Dendritic cell treated with granulocyte-macrophage colony-stimulating factor and Interleukin-4, amounts not matched to agents 40 ng/mL and 50 ng/mL, for 4 days (primary cell): ENCODE results near the gene TMEM161B.
"Not testable (repeated sequence)": the region's sequence is repeated elsewhere in the genome, so short reads cannot be mapped to it uniquely, and the experiment has no call there.

ENCODE experiments used
- H3K27ac Mint-ChIP-seq: one replicate; pipeline ENCODE4 v1.8.0; 2022; ENCODE audit warnings: mild to moderate bottlenecking, mixed read lengths
- H3K27me3 Mint-ChIP-seq: one replicate; pipeline ENCODE4 v1.8.0; 2022; ENCODE audit warnings: mild to moderate bottlenecking, mixed read lengths
- H3K36me3 Mint-ChIP-seq: one replicate; pipeline ENCODE4 v1.8.0; 2022; ENCODE audit warnings: low read depth, mixed read lengths
- H3K4me1 Mint-ChIP-seq: one replicate; pipeline ENCODE4 v1.8.0; 2022; ENCODE audit warnings: low read depth, mixed read lengths
- H3K4me3 Mint-ChIP-seq: one replicate; pipeline ENCODE4 v1.8.0; 2022; ENCODE audit warnings: mild to moderate bottlenecking, moderate library complexity, mixed read lengths
- H3K9me3 Mint-ChIP-seq: one replicate; pipeline ENCODE4 v1.8.0; 2022; ENCODE audit warnings: mixed read lengths
- intact Hi-C: fragments of 100-400 bp; cut with micrococcal nuclease; formaldehyde crosslinking; loops from one replicate; pipeline ENCODE4 v1.15.0; 2022

TMEM161B gene

GRCh38 chr5:88238732-88239131 lies 29.9 kb downstream of the TMEM161B start:
- Mint-ChIP-seq H3K4me3 (no peak overlapping the region), H3K9me3 (no peaks in the 10 kb centered on the region), H3K4me1 (peaks cover 8% of the 10 kb centered on the region), H3K27ac (no peak overlapping the region), H3K27me3 (no peaks in the 10 kb centered on the region), H3K36me3 (peaks cover 26% of the 10 kb centered on the region)
- intact Hi-C loops: no loop called here

- peaks cover 5% of the 10 kb centered on the region for H3K4me1 Mint-ChIP-seq
- no peaks in the 10 kb centered on the region for H3K27me3 Mint-ChIP-seq
- peaks cover 39% of the 10 kb centered on the region for H3K36me3 Mint-ChIP-seq
- intact Hi-C loops: no loop called here
- no peak overlapping the region for H3K4me3 Mint-ChIP-seq
- no peaks in the 10 kb centered on the region for H3K9me3 Mint-ChIP-seq
- H3K27ac Mint-ChIP-seq: no peak overlapping the region
Observed at GRCh38 chr5:88236866-88237642, 31.6 kb downstream of the TMEM161B start.

DNA sequence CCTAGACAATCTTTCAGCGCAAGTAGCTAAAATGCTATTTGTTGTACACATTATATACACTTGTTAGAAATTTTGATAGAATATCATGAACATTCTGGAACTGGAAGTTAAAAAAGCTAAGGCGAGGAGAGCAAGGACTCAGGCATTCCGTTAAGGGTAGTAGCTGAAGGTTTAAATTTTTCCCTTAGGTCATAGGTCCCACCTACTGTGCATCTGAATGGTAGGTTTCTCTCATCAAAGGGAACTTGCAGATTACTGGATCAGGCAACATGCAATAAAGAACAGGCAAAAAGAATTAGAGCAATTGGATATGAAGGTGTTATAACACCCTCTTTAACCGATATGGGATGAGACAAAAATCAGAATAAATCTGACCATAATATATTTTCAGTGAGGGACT lies 32.8 kb downstream of the TMEM161B start:
- no peaks in the 10 kb centered on the region for H3K9me3 Mint-ChIP-seq
- H3K4me1 Mint-ChIP-seq: no peaks in the 10 kb centered on the region
- peaks cover 42% of the 10 kb centered on the region for H3K36me3 Mint-ChIP-seq

GRCh38 chr5:88235346-88235745 lies 33.3 kb downstream of the TMEM161B start:
- H3K4me1 Mint-ChIP-seq: no peaks in the 10 kb centered on the region
- H3K27me3 Mint-ChIP-seq: no peaks in the 10 kb centered on the region
- intact Hi-C loops: no loop called here
- no peak overlapping the region for H3K4me3 Mint-ChIP-seq
- no peaks in the 10 kb centered on the region for H3K9me3 Mint-ChIP-seq
- peaks cover 42% of the 10 kb centered on the region for H3K36me3 Mint-ChIP-seq
- no peak overlapping the region for H3K27ac Mint-ChIP-seq

More for the DNA sequence above, 32.8 kb downstream of the TMEM161B start:
- no peak overlapping the region for H3K4me3 Mint-ChIP-seq
- H3K27me3 Mint-ChIP-seq: no peaks in the 10 kb centered on the region
- no peak overlapping the region for H3K27ac Mint-ChIP-seq
- intact Hi-C loops: no loop called here

DNA sequence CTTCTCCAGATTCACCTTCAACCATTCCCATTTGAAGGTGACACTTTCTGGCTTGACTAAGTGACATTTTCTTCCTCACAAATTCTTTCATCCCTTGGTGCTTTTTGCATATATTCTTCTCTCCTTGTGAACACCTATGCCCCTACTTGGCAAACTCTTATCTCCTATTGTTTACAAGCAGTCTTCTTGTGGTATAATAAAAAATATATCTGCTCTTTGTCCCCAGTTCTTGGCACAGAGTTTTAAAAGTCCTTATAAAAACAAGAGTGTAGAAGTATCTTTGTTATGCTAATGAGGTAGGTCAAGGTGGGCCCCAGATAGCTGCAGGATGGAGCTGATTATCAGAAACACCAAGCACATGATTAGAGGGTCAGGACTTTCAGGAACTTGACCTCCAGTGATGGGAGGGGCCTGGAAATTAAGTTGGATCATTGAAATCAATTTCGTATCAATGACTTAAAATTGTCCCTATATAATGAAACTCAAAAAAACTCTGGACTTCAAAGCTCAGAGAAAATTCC lies 38.0 kb downstream of the TMEM161B start:
- no peak overlapping the region for H3K27ac Mint-ChIP-seq
- no peaks in the 10 kb centered on the region for H3K4me1 Mint-ChIP-seq
- no peaks in the 10 kb centered on the region for H3K27me3 Mint-ChIP-seq
- H3K36me3 Mint-ChIP-seq: peaks cover 38% of the 10 kb centered on the region
- intact Hi-C loops: no loop called here
- H3K9me3 Mint-ChIP-seq: no peaks in the 10 kb centered on the region
- H3K4me3 Mint-ChIP-seq: no peak overlapping the region

DNA sequence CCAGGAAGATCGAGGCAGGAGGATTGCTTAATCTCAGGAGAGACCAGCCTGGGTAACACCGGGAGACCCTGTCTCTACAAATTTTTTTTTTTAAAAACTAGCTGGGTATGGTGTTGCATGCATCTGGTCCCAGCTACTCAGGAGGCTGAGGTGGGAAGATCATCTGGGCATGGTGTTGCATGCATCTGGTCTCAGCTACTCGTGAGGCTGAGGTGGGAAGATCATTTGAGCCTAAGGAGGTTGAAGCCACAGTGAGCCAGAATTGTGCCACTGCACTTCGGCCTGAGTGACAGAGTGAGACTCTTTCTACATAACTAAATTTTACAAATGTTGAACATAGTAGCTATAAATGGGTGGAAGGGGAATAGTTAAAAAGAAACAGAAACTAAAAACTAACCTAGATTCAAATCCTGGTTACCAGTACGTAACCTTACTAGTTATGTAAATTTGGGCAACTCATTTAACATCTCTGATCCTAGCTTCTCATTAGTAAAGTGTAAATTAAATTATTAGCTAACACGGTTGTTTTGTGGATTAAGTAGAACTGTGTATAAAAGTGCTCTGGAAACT lies 41.7 kb downstream of the TMEM161B start:
- H3K36me3 Mint-ChIP-seq: peaks cover 21% of the 10 kb centered on the region
- H3K4me3 Mint-ChIP-seq: no peak overlapping the region
- intact Hi-C loops: no loop called here
- no peaks in the 10 kb centered on the region for H3K27me3 Mint-ChIP-seq
- no peaks in the 10 kb centered on the region for H3K4me1 Mint-ChIP-seq
- no peaks in the 10 kb centered on the region for H3K9me3 Mint-ChIP-seq
- H3K27ac Mint-ChIP-seq: no peak overlapping the region

- Mint-ChIP-seq H3K27ac (no peak overlapping the region), H3K36me3 (peaks cover 80% of the 10 kb centered on the region), H3K4me3 (no peak overlapping the region)
Observed at GRCh38 chr5:88214655-88215054, 54.0 kb downstream of the TMEM161B start.

DNA sequence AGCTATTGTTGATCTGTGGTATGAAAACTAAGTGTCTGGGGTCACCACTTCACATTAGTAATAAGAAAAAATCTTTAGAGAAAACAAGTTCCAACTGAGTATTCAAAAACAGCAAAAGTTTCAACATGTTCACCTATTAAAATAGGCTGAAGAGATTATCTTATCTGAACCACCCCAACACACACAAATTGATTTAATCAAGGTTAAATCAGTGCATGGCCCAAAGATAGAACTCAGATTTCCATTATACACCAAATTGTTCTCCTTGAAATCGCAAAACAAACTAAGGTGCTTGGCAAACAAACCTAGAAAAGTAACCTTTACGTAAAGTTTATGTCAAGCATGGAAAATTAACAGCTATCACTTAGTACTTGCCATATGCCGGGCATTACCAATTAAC lies 61.1 kb downstream of the TMEM161B start:
- peaks cover 63% of the 10 kb centered on the region for H3K36me3 Mint-ChIP-seq
- H3K4me3 Mint-ChIP-seq: no peak overlapping the region
- H3K4me1 Mint-ChIP-seq: no peaks in the 10 kb centered on the region
- H3K27ac Mint-ChIP-seq: no peak overlapping the region
- no peaks in the 10 kb centered on the region for H3K9me3 Mint-ChIP-seq
- no peaks in the 10 kb centered on the region for H3K27me3 Mint-ChIP-seq
- intact Hi-C loops: no loop called here

More at GRCh38 chr5:88214655-88215054, 54.0 kb downstream of the TMEM161B start:
- Mint-ChIP-seq H3K4me1 (no peaks in the 10 kb centered on the region), H3K27me3 (no peaks in the 10 kb centered on the region), H3K9me3 (no peaks in the 10 kb centered on the region)
- intact Hi-C loops: no loop called here

GRCh38 chr5:88203981-88204750 lies 64.5 kb downstream of the TMEM161B start:
- H3K36me3 Mint-ChIP-seq: peaks cover 66% of the 10 kb centered on the region
- no peak overlapping the region for H3K27ac Mint-ChIP-seq
- no peaks in the 10 kb centered on the region for H3K9me3 Mint-ChIP-seq
- no peak overlapping the region for H3K4me3 Mint-ChIP-seq
- H3K4me1 Mint-ChIP-seq: no peaks in the 10 kb centered on the region
- H3K27me3 Mint-ChIP-seq: no peaks in the 10 kb centered on the region
- intact Hi-C loops: no loop called here

DNA sequence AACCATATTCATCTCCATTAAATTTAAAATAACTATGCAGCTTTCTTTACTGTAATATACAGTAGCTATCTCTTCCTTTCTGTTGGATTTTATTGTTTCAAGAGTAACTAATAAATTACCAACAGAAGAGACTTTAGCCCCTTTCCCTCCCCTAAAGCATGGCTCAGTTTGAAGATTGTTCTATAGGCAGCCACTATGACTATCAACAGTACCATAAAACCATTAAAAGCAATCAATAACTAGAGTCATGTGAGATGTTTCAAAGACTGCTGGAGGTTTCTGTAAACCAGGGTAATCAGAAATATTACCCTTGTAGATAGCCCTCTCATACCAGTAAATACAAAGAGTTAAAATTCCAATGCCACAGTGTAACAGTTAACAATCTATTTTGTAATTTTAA lies 73.0 kb downstream of the TMEM161B start:
- H3K4me3 Mint-ChIP-seq: no peak overlapping the region
- H3K36me3 Mint-ChIP-seq: peaks cover 47% of the 10 kb centered on the region
- intact Hi-C loops: no loop called here
- H3K27ac Mint-ChIP-seq: no peak overlapping the region
- H3K9me3 Mint-ChIP-seq: peaks cover 16% of the 10 kb centered on the region
- no peaks in the 10 kb centered on the region for H3K27me3 Mint-ChIP-seq
- no peaks in the 10 kb centered on the region for H3K4me1 Mint-ChIP-seq

GRCh38 chr5:88193896-88194295 lies 74.7 kb downstream of the TMEM161B start:
- no peaks in the 10 kb centered on the region for H3K27me3 Mint-ChIP-seq
- H3K27ac Mint-ChIP-seq: no peak overlapping the region
- intact Hi-C loops: no loop called here
- peaks cover 33% of the 10 kb centered on the region for H3K9me3 Mint-ChIP-seq
- no peaks in the 10 kb centered on the region for H3K4me1 Mint-ChIP-seq
- peaks cover 43% of the 10 kb centered on the region for H3K36me3 Mint-ChIP-seq
- H3K4me3 Mint-ChIP-seq: no peak overlapping the region

GRCh38 chr5:88190106-88190834 lies 78.4 kb downstream of the TMEM161B start:
- intact Hi-C loops: no loop called here
- Mint-ChIP-seq H3K9me3 (peaks cover 64% of the 10 kb centered on the region), H3K27me3 (no peaks in the 10 kb centered on the region), H3K36me3 (peaks cover 39% of the 10 kb centered on the region), H3K4me1 (no peaks in the 10 kb centered on the region), H3K4me3 (no peak overlapping the region), H3K27ac (no peak overlapping the region)

- H3K9me3 Mint-ChIP-seq: peaks cover 64% of the 10 kb centered on the region
Observed at GRCh38 chr5:88189484-88189883, 79.2 kb downstream of the TMEM161B start.

More at GRCh38 chr5:88189484-88189883, 79.2 kb downstream of the TMEM161B start:
- H3K27ac Mint-ChIP-seq, H3K4me3 Mint-ChIP-seq, H3K4me1 Mint-ChIP-seq, intact Hi-C loops, H3K27me3 Mint-ChIP-seq: not testable (repeated sequence)
- H3K36me3 Mint-ChIP-seq: peaks cover 36% of the 10 kb centered on the region
